Activated CD8-positive, alpha-beta memory T cell treated with anti-CD3 and anti-CD28 coated beads for 24 hours (primary cell): ENCODE measurements around the gene CNTLN.
"Not testable (repeated sequence)": the region's sequence is repeated elsewhere in the genome, so short reads cannot be mapped to it uniquely, and the experiment has no call there.

Experiments
- DNase-seq: peaks from one replicate; pipeline ENCODE4 v3.0.0-alpha.2; 2020

The CNTLN gene

GRCh38 chr9:17134396-17135294 lies at the start of gene CNTLN:
CNTLN (plus strand) TSS chr9:17135040; CDS start chr9:17135066, 26 bp downstream.
- peak; percentile 77 for DNase-seq

GRCh38 chr9:17088566-17088965 lies 46.3 kb upstream of the CNTLN start:
- DNase-seq = no peak

- no peak for DNase-seq
Observed at GRCh38 chr9:17090041-17090440, 44.8 kb upstream of the CNTLN start.

- DNase-seq = no peak
Observed at GRCh38 chr9:17116400-17116837, 18.4 kb upstream of the CNTLN start.

- DNase-seq = no peak
Observed at GRCh38 chr9:17117372-17117771, 17.5 kb upstream of the CNTLN start.

GRCh38 chr9:17120203-17120602 lies 14.6 kb upstream of the CNTLN start:
- DNase-seq = no peak

- DNase-seq = no peak
Observed at GRCh38 chr9:17121264-17121663, 13.6 kb upstream of the CNTLN start.

GRCh38 chr9:17130291-17130690 lies 4.5 kb upstream of the CNTLN start:
- DNase-seq = no peak

- DNase-seq = no peak
Observed at GRCh38 chr9:17130725-17131124, 4.1 kb upstream of the CNTLN start.

GRCh38 chr9:17131494-17131893 lies 3.3 kb upstream of the CNTLN start:
- DNase-seq = no peak

GRCh38 chr9:17135295-17136160 lies 688 bp downstream of the CNTLN start:
- DNase-seq = peak; percentile 56

- no peak for DNase-seq
Observed at GRCh38 chr9:17137566-17137965, 2.7 kb downstream of the CNTLN start.

GRCh38 chr9:17138503-17138902 lies 3.7 kb downstream of the CNTLN start:
- DNase-seq = no peak

- no peak for DNase-seq
Observed at GRCh38 chr9:17140418-17140817, 5.6 kb downstream of the CNTLN start.

- DNase-seq = no peak
Observed at GRCh38 chr9:17148324-17148723, 13.5 kb downstream of the CNTLN start.

GRCh38 chr9:17159469-17159868 lies 24.6 kb downstream of the CNTLN start:
- no peak for DNase-seq

- DNase-seq = no peak
Observed at GRCh38 chr9:17160327-17160726, 25.5 kb downstream of the CNTLN start.

- no peak for DNase-seq
Observed at GRCh38 chr9:17165764-17166163, 30.9 kb downstream of the CNTLN start.

GRCh38 chr9:17166346-17166745 lies 31.5 kb downstream of the CNTLN start:
- DNase-seq = no peak

- DNase-seq = no peak
Observed at GRCh38 chr9:17171309-17172094, 36.7 kb downstream of the CNTLN start.

- not testable (repeated sequence) for DNase-seq
Observed at GRCh38 chr9:17177496-17177895, 42.7 kb downstream of the CNTLN start.

GRCh38 chr9:17185481-17186029 lies 50.7 kb downstream of the CNTLN start:
- no peak for DNase-seq

GRCh38 chr9:17191082-17191481 lies 56.2 kb downstream of the CNTLN start:
- no peak for DNase-seq
